Fibroblast of lung (primary cell): Measurements from ENCODE around the gene CHST9. TPM values are rescaled to one million over a fixed set of nuclear protein-coding genes. Genes with fewer than 3 reads are reported as not detected.

ENCODE experiments used
- DNase-seq, 2 donors: peaks; one replicate each; pipeline versions ENCODE4 v3.0.0 to v3.0.0-alpha.2; 2010; ENCODE audit warnings: low read depth in 2 of 2
- H2AFZ ChIP-seq: 2 replicates; pipeline ENCODE4 v1.5.1; 2012; ENCODE audit warnings: low read length, control low read depth, inconsistent platforms
- H3K27ac ChIP-seq: 2 replicates; pipeline ENCODE4 v1.5.1; 2011; ENCODE audit warnings: low read length, control low read depth; ENCODE audit not compliant: insufficient read depth
- H3K27me3 ChIP-seq: 2 replicates; pipeline ENCODE4 v1.5.1; 2011; ENCODE audit warnings: mild to moderate bottlenecking, low read length; ENCODE audit not compliant: control insufficient read depth, insufficient read depth
- H3K36me3 ChIP-seq: 2 replicates; pipeline ENCODE4 v1.5.1; 2011; ENCODE audit warnings: low read length; ENCODE audit not compliant: control insufficient read depth, insufficient read depth
- H3K4me1 ChIP-seq: 2 replicates; pipeline ENCODE4 v1.5.1; 2011; ENCODE audit warnings: low read length; ENCODE audit not compliant: control insufficient read depth, insufficient read depth; ENCODE audit errors: extremely low read depth
- H3K4me2 ChIP-seq: 2 replicates; pipeline ENCODE4 v1.5.1; 2011; ENCODE audit warnings: low read length, control low read depth; ENCODE audit not compliant: insufficient read depth; ENCODE audit errors: extremely low read depth
- H3K4me3 ChIP-seq, 4 experiments: fragments of 200-600 bp in 1 of 4; sonication (generic) in 1 of 4; replicated peaks in 1 of 4; 2 replicates each; pipeline ENCODE4 v1.5.1; 2011 to 2016; ENCODE audit warnings: low read length in 4 of 4, low read depth in 3 of 4, mild to moderate bottlenecking in 3 of 4, control low read depth in 2 of 4, inconsistent platforms in 1 of 4, mixed read lengths in 1 of 4; ENCODE audit not compliant: insufficient read depth in 1 of 4; ENCODE audit errors: control extremely low read depth in 1 of 4
- H3K79me2 ChIP-seq: 2 replicates; pipeline ENCODE4 v1.5.1; 2012; ENCODE audit warnings: mild to moderate bottlenecking, low read length, inconsistent platforms; ENCODE audit not compliant: control insufficient read depth, insufficient read depth
- H3K9ac ChIP-seq: 2 replicates; pipeline ENCODE4 v1.5.1; 2011; ENCODE audit warnings: mild to moderate bottlenecking, low read length, control low read depth; ENCODE audit not compliant: insufficient read depth
- H3K9me3 ChIP-seq: 2 replicates; pipeline ENCODE4 v1.5.1; 2012; ENCODE audit warnings: low read depth, low read length; ENCODE audit not compliant: control insufficient read depth, insufficient read depth
- H4K20me1 ChIP-seq: 2 replicates; pipeline ENCODE4 v1.5.1; 2011; ENCODE audit warnings: low read length; ENCODE audit not compliant: control insufficient read depth, insufficient read depth; ENCODE audit errors: extremely low read depth
- CTCF ChIP-seq, 2 donors: IDR thresholded peaks in 1 of 2; conservative IDR thresholded peaks in 1 of 2; 1 replicate in 1 of 2; 2 replicates in 1 of 2; pipeline ENCODE4 v1.5.1; 2011 to 2012; ENCODE audit warnings: low read length in 2 of 2, control low read depth in 1 of 2, inconsistent platforms in 1 of 2, low read depth in 1 of 2, mild to moderate bottlenecking in 1 of 2
- EZH2 ChIP-seq: IDR thresholded peaks from 2 replicates; pipeline ENCODE4 v1.5.1; 2012; ENCODE audit warnings: low read length, control low read depth, mild to moderate bottlenecking; ENCODE audit errors: missing control alignments
- polyA plus RNA-seq, 2 donors: library from polyadenylated mRNA; depleted of rRNA in 1 of 2; stranded (reverse) in 1 of 2; unstranded in 1 of 2; fragments of >200 nt; gene quantifications; 2 replicates each; pipeline ENCODE4 v1.2.1, GENCODE V29; 2011 to 2012; ENCODE audit warnings: missing spikeins in 1 of 2
- total RNA-seq: library from RNA; depleted of rRNA; stranded (reverse); fragments of >200 nt; gene quantifications from 2 replicates; pipeline ENCODE4 v1.2.1, GENCODE V29; 2014

Gene CHST9
- total and polyA plus RNA-seq, 2 donors (not counting 1 experiment from before 2014, with no cell fraction given): not detected

GRCh38 chr18:27184115-27185024, 738 bp downstream of the CHST9 start:
- H3K4me2 ChIP-seq: no peak overlapping the region
- no peaks in the 10 kb centered on the region for H3K9me3 ChIP-seq
- H3K79me2 ChIP-seq: no peaks in the 10 kb centered on the region
- no peak overlapping the region for H3K9ac ChIP-seq
- H3K27me3 ChIP-seq: no peaks in the 10 kb centered on the region
- no peaks in the 10 kb centered on the region for H3K36me3 ChIP-seq
- no peaks in the 10 kb centered on the region for H3K4me1 ChIP-seq
- no peaks in the 10 kb centered on the region for H4K20me1 ChIP-seq
- TF ChIP-seq CTCF (conservative IDR thresholded peaks at IDR 0.05 in 1 of 2, IDR thresholded peaks at IDR 0.05 in 1 of 2; ENCODE audit: low read depth in 1 of 2, low read length in 2 of 2) (no peak), EZH2 (no peak)
- no peak overlapping the region for H2AFZ ChIP-seq
- no peak for DNase-seq
- H3K27ac ChIP-seq: no peak overlapping the region
- H3K4me3 ChIP-seq: no peak overlapping the region

GRCh38 chr18:27181726-27182125, 3.4 kb downstream of the CHST9 start:
- Histone ChIP-seq H3K4me2 (no peak overlapping the region), H3K27ac (no peak overlapping the region), H3K9ac (no peak overlapping the region), H4K20me1 (no peaks in the 10 kb centered on the region), H3K79me2 (no peaks in the 10 kb centered on the region), H2AFZ (no peak overlapping the region), H3K4me1 (no peaks in the 10 kb centered on the region), H3K27me3 (no peaks in the 10 kb centered on the region), H3K36me3 (no peaks in the 10 kb centered on the region), H3K4me3 (no peak overlapping the region), H3K9me3 (no peaks in the 10 kb centered on the region)
- no peak for TF ChIP-seq CTCF (conservative IDR thresholded peaks at IDR 0.05 in 1 of 2, IDR thresholded peaks at IDR 0.05 in 1 of 2; ENCODE audit: low read depth in 1 of 2, low read length in 2 of 2)
- no peak for TF ChIP-seq EZH2
- DNase-seq: no peak

- no peaks in the 10 kb centered on the region for H3K79me2 ChIP-seq
- TF ChIP-seq EZH2: no peak
- no peak for TF ChIP-seq CTCF (conservative IDR thresholded peaks at IDR 0.05 in 1 of 2, IDR thresholded peaks at IDR 0.05 in 1 of 2; ENCODE audit: low read depth in 1 of 2, low read length in 2 of 2)
- no peak for DNase-seq
- H2AFZ ChIP-seq: no peak overlapping the region
- H3K4me1 ChIP-seq: no peaks in the 10 kb centered on the region
- H3K9me3 ChIP-seq: no peaks in the 10 kb centered on the region
- no peaks in the 10 kb centered on the region for H4K20me1 ChIP-seq
- no peak overlapping the region for H3K4me3 ChIP-seq
- H3K9ac ChIP-seq: no peak overlapping the region
- no peaks in the 10 kb centered on the region for H3K27me3 ChIP-seq
- H3K36me3 ChIP-seq: no peaks in the 10 kb centered on the region
- no peak overlapping the region for H3K4me2 ChIP-seq
- no peak overlapping the region for H3K27ac ChIP-seq
Measured at GRCh38 chr18:27178424-27178823, 6.7 kb downstream of the CHST9 start.
